HG03196 (cell line): Measurements from ENCODE around the gene NAPB.

Experiments used
- ATAC-seq: cut with Tn5 transposase; IDR thresholded peaks from one replicate; pipeline ENCODE4 v1.9.1; 2021; ENCODE audit not compliant: unreplicated experiment

The NAPB gene

GRCh38 chr20:23438661-23439060 lies 17.4 kb upstream of the NAPB start:
- ATAC-seq: no peak

GRCh38 chr20:23437126-23437899 lies 16.0 kb upstream of the NAPB start:
- ATAC-seq: no peak

GRCh38 chr20:23436681-23437080 lies 15.4 kb upstream of the NAPB start:
- no peak for ATAC-seq

GRCh38 chr20:23435626-23436539 lies 14.6 kb upstream of the NAPB start:
- ATAC-seq: no peak

- no peak for ATAC-seq
Observed at GRCh38 chr20:23434521-23435313, 13.4 kb upstream of the NAPB start.

- no peak for ATAC-seq
Observed at GRCh38 chr20:23433628-23434027, 12.3 kb upstream of the NAPB start.

GRCh38 chr20:23425129-23425528 lies 3.8 kb upstream of the NAPB start:
- ATAC-seq: no peak

- no peak for ATAC-seq
Observed at GRCh38 chr20:23419995-23420901, 1.0 kb downstream of the NAPB start.

GRCh38 chr20:23419657-23419994 lies 1.7 kb downstream of the NAPB start:
- no peak for ATAC-seq

- no peak for ATAC-seq
Observed at GRCh38 chr20:23417861-23418260, 3.4 kb downstream of the NAPB start.

GRCh38 chr20:23415959-23416583 lies 5.2 kb downstream of the NAPB start:
- no peak for ATAC-seq

GRCh38 chr20:23415555-23415954 lies 5.7 kb downstream of the NAPB start:
- ATAC-seq: no peak

- no peak for ATAC-seq
Observed at GRCh38 chr20:23414526-23415188, 6.6 kb downstream of the NAPB start.

GRCh38 chr20:23413862-23414422 lies 7.3 kb downstream of the NAPB start:
- ATAC-seq: no peak

GRCh38 chr20:23412026-23412425 lies 9.3 kb downstream of the NAPB start:
- ATAC-seq: no peak

- ATAC-seq: no peak
Observed at GRCh38 chr20:23410916-23411695, 10.2 kb downstream of the NAPB start.

- ATAC-seq: no peak
Observed at GRCh38 chr20:23409800-23410199, 11.5 kb downstream of the NAPB start.

- ATAC-seq: no peak
Observed at GRCh38 chr20:23408957-23409356, 12.3 kb downstream of the NAPB start.
